GM20000 (cell line): ENCODE measurements around the gene KLK3.
"Not testable (repeated sequence)": the region's sequence is repeated elsewhere in the genome, so short reads cannot be mapped to it uniquely, and the experiment has no call there.

Source experiments
- DNase-seq: peaks from one replicate; pipeline ENCODE4 v3.0.0; 2012; ENCODE audit warnings: low spot score
- CTCF ChIP-seq: IDR thresholded peaks from 2 replicates; pipeline ENCODE4 v1.5.1; 2012; ENCODE audit warnings: mild to moderate bottlenecking, control low read depth; ENCODE audit errors: extremely low read depth, missing control alignments

The KLK3 gene

GRCh38 chr19:50894478-50895356 lies 40.0 kb downstream of the KLK3 start:
- TF ChIP-seq CTCF = no peak
- DNase-seq = no peak

GRCh38 chr19:50896089-50896590 lies 41.4 kb downstream of the KLK3 start:
- not testable (repeated sequence) for DNase-seq

GRCh38 chr19:50896591-50897190 lies 42.0 kb downstream of the KLK3 start:
- no peak for TF ChIP-seq CTCF
- DNase-seq = peak; percentile 84

- DNase-seq = no peak
Measured at GRCh38 chr19:50897191-50897607, 42.5 kb downstream of the KLK3 start.

GRCh38 chr19:50897612-50898011 lies 42.9 kb downstream of the KLK3 start:
- no peak for DNase-seq
- no peak for TF ChIP-seq CTCF

More at GRCh38 chr19:50897191-50897607, 42.5 kb downstream of the KLK3 start:
- no peak for TF ChIP-seq CTCF

GRCh38 chr19:50898018-50898417 lies 43.3 kb downstream of the KLK3 start:
- DNase-seq = no peak
- TF ChIP-seq CTCF = no peak

GRCh38 chr19:50899569-50899968 lies 44.9 kb downstream of the KLK3 start:
- DNase-seq = no peak
- no peak for TF ChIP-seq CTCF

- DNase-seq = no peak
- no peak for TF ChIP-seq CTCF
Measured at GRCh38 chr19:50902640-50903039, 47.9 kb downstream of the KLK3 start.
